Right atrium auricular region (tissue), 2 donors: ENCODE results near the gene GRHL3. TPM values are rescaled to one million over a fixed set of nuclear protein-coding genes. Genes with fewer than 3 reads are reported as not detected.

Experiments
- DNase-seq: peaks from one replicate; pipeline ENCODE4 v3.0.0-alpha.2; 2019; ENCODE audit warnings: low spot score
- H3K27ac ChIP-seq, 2 donors: fragments of 200-600 bp; sonication (generic); 1 replicate in 1 of 2; 2 replicates in 1 of 2; pipeline ENCODE4 v1.5.1; 2016 to 2019
- H3K27me3 ChIP-seq, 2 donors: fragments of 200-600 bp; sonication (generic); one replicate each; pipeline versions ENCODE4 v1.5.1 to v1.6.0; 2017 to 2019
- H3K36me3 ChIP-seq: fragments of 200-600 bp; sonication (generic); one replicate; pipeline ENCODE4 v1.5.1; 2016
- H3K4me1 ChIP-seq, 2 donors: fragments of 200-600 bp; sonication (generic); one replicate each; pipeline versions ENCODE4 v1.5.1 to v1.6.0; 2017 to 2019
- H3K4me3 ChIP-seq, 2 donors: fragments of 200-600 bp; sonication (generic); 1 replicate in 1 of 2; 2 replicates in 1 of 2; pipeline ENCODE4 v1.5.1; 2017 to 2019; ENCODE audit warnings: mild to moderate bottlenecking in 1 of 2, moderate library complexity in 1 of 2
- H3K9me3 ChIP-seq, 2 donors: fragments of 200-600 bp; sonication (generic); one replicate each; pipeline ENCODE4 v1.5.1; 2019
- total RNA-seq, 2 donors: library from RNA; depleted of rRNA; stranded (reverse); fragments of >200 nt; gene quantifications; one replicate each; pipeline ENCODE4 v1.1.0, GENCODE V29; 2016
- TF ChIP-seq, protein P1 (sequence below), 2 donors: fragments of 200-600 bp; sonication (generic); IDR thresholded peaks; one replicate each; pipeline ENCODE4 v1.5.1; 2019; ENCODE audit warnings: antibody characterized with exemption in 2 of 2

Gene GRHL3
- total RNA-seq, 2 donors from 2014 or later, result 0.24 TPM; not detected in 1

DNA sequence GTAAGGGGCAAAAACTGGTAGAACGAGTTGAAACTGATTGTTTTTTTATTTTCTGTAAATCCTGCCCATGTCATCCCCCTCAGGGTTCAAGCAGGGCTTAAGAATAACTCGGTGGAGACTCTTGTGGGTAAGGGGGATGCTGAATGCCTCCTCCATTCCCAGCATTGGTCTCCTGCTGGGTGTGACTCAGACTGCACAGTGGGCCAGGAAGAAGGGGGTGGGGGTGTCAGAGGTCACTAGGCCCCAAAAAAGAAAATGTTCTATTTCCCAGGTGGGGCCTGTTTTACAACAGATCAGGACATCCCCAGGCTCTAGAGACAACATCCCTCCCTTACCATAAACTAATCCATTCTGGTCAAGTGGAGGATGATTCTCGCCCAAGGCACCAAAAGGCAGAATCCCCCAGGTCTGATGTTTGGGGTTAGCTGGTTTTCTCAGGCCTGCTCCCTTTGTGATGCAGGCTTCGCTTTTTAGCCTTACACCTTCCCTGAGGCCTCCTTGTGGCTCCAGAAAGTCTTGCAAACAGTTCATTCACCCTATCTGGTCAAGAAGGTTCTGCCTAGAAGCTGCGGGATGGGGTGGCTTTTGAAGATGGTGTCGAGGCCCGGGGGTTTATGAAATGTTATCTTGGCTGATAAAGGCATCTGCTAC, 10.7 kb upstream of the GRHL3 start:
- Histone ChIP-seq H3K4me1 (no peaks in the 10 kb centered on the region), H3K4me3 (no peak overlapping the region), H3K27me3 (no peaks in the 10 kb centered on the region), H3K36me3 (no peaks in the 10 kb centered on the region), H3K9me3 (no peaks in the 10 kb centered on the region), H3K27ac (no peak overlapping the region)
- no peak for DNase-seq
- TF ChIP-seq, protein P1, sequence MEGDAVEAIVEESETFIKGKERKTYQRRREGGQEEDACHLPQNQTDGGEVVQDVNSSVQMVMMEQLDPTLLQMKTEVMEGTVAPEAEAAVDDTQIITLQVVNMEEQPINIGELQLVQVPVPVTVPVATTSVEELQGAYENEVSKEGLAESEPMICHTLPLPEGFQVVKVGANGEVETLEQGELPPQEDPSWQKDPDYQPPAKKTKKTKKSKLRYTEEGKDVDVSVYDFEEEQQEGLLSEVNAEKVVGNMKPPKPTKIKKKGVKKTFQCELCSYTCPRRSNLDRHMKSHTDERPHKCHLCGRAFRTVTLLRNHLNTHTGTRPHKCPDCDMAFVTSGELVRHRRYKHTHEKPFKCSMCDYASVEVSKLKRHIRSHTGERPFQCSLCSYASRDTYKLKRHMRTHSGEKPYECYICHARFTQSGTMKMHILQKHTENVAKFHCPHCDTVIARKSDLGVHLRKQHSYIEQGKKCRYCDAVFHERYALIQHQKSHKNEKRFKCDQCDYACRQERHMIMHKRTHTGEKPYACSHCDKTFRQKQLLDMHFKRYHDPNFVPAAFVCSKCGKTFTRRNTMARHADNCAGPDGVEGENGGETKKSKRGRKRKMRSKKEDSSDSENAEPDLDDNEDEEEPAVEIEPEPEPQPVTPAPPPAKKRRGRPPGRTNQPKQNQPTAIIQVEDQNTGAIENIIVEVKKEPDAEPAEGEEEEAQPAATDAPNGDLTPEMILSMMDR (IDR thresholded peaks at IDR 0.05), result no peak

DNA sequence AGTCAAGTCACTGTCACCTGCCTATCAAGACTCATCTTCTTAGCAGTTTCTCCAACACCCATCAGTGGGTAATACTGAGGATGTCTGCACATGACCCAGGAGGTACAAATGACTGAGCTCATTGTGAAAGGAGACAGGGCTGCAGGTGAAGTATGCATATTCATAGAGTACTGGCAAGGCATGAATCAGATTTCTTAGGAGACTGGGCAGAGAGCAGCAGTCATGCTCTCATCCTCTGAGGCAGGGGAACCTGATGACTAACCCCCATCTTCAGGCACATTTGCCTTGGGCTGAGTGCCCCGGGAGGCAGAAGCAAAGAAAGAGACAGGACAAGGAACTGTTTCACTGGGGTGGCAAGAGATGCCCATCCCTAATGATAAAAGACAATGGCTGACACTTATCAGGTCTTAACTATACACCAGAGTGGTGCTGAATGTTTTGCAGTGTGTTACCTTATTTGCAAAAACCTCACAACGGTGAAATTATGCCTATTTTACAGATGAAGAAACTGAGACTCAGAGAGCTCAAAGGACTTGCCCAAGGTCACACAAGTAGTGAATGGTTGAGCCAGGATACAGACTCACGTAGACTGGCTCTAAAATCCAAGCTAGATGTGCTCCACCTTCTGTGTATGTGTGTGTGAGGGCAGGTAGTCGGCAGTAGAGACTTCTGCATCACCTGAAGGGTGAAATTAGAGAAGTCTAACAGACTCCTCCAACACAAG, 9.2 kb upstream of the GRHL3 start:
- Histone ChIP-seq H3K36me3 (no peaks in the 10 kb centered on the region), H3K9me3 (no peaks in the 10 kb centered on the region), H3K27me3 (no peaks in the 10 kb centered on the region), H3K4me3 (no peak overlapping the region), H3K27ac (no peak overlapping the region), H3K4me1 (no peaks in the 10 kb centered on the region)
- TF ChIP-seq, protein P1 (IDR thresholded peaks at IDR 0.05), result no peak
- no peak for DNase-seq

DNA sequence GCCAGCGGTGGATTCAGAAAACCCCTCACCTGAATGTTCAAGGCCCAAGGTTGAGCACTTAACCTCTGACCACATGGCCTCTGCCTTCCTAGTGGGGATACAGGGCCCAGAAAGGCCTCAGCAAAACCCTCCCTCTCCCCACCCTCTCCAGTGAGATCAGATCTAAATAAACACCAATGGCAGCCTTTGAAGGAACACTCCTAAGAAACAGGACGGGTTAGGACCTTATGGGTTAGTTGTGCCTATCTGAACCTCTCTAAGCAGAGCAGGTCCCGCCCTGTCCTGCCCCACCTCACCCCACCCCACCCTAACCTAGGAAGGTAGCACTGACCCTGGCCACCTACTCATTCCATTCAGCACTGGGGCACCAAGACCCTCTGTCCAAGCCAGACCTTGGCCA, 7.9 kb upstream of the GRHL3 start:
- H3K9me3 ChIP-seq, result no peaks in the 10 kb centered on the region
- no peak overlapping the region for H3K27ac ChIP-seq
- H3K4me1 ChIP-seq, result no peaks in the 10 kb centered on the region
- no peak for DNase-seq
- no peak overlapping the region for H3K4me3 ChIP-seq
- H3K27me3 ChIP-seq, result no peaks in the 10 kb centered on the region
- no peaks in the 10 kb centered on the region for H3K36me3 ChIP-seq
- TF ChIP-seq, protein P1 (IDR thresholded peaks at IDR 0.05), result no peak

DNA sequence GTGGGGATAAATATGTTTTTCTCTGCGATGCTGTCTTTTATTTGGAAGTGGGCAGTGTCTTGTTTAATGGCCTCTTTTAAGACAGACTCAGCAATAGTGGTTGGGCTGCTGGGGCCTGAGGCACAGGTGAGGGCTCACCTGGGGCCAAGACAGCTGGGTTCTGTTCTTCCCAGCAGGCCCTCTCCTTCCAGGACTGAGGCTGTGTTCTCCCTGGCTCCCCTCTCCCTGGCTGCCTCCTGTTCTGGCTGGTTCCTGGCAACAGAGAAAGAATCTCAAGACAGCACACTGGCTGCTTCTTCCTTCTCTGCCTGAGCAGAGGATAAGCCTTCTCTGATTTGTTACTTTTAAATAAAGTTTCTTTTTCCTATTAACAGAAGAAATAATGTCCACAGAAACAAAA, 7.4 kb upstream of the GRHL3 start:
- Histone ChIP-seq H3K4me1 (no peaks in the 10 kb centered on the region), H3K27ac (no peak overlapping the region), H3K27me3 (no peaks in the 10 kb centered on the region), H3K36me3 (no peaks in the 10 kb centered on the region), H3K4me3 (no peak overlapping the region), H3K9me3 (no peaks in the 10 kb centered on the region)
- DNase-seq, result no peak
- TF ChIP-seq, protein P1 (IDR thresholded peaks at IDR 0.05), result no peak

DNA sequence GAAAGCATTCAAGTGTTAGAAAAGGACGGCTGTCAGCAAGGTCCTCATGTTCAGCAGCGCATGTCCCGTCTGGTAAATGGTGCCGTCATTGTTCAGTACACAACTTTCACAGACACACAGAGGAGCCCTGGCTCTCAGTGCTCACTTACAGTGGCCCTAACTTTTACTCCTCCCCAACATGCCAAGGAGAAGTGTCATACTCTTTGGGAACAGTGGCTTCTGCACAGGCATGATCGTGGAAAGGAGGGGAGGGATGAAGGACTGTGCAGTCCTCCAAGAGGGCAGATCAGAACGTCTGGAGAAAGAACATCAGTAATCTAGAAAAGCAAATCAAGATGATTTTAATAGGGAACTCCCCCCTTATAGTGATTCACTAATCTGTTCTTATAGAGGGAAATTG, 3.8 kb upstream of the GRHL3 start:
- Histone ChIP-seq H3K9me3 (no peaks in the 10 kb centered on the region), H3K36me3 (no peaks in the 10 kb centered on the region), H3K4me1 (peaks cover 0 to 10% of the 10 kb centered on the region in 2 donors), H3K27me3 (no peaks in the 10 kb centered on the region), H3K27ac (no peak overlapping the region), H3K4me3 (no peak overlapping the region)
- TF ChIP-seq, protein P1 (IDR thresholded peaks at IDR 0.05), result no peak
- DNase-seq, result no peak
